Endothelial cell (in vitro differentiated cells): ENCODE measurements around the gene ANKRD33B. TPM values are rescaled to one million over a fixed set of nuclear protein-coding genes. Genes with fewer than 3 reads are reported as not detected.

Source experiments
- DNase-seq: peaks from one replicate; pipeline ENCODE4 v3.0.0; 2021; ENCODE audit warnings: low spot score
- H3K27ac Mint-ChIP-seq: one replicate; pipeline ENCODE4 v1.8.0; 2021; ENCODE audit warnings: mixed read lengths, inconsistent platforms; ENCODE audit not compliant: unreplicated experiment
- H3K27me3 Mint-ChIP-seq: one replicate; pipeline ENCODE4 v1.8.0; 2021; ENCODE audit warnings: mild to moderate bottlenecking, moderate library complexity, mixed read lengths, inconsistent platforms; ENCODE audit not compliant: unreplicated experiment
- H3K36me3 Mint-ChIP-seq: one replicate; pipeline ENCODE4 v1.8.0; 2021; ENCODE audit warnings: mild to moderate bottlenecking, low read depth, mixed read lengths, inconsistent platforms; ENCODE audit not compliant: unreplicated experiment
- H3K4me1 Mint-ChIP-seq: one replicate; pipeline ENCODE4 v1.8.0; 2021; ENCODE audit warnings: mild to moderate bottlenecking, mixed read lengths, inconsistent platforms; ENCODE audit not compliant: unreplicated experiment
- H3K4me3 Mint-ChIP-seq: one replicate; pipeline ENCODE4 v1.8.0; 2021; ENCODE audit warnings: mild to moderate bottlenecking, mixed read lengths, inconsistent platforms; ENCODE audit not compliant: unreplicated experiment
- H3K9me3 Mint-ChIP-seq: one replicate; pipeline ENCODE4 v1.8.0; 2021; ENCODE audit warnings: mixed read lengths, inconsistent platforms; ENCODE audit not compliant: unreplicated experiment
- total RNA-seq: library from RNA; stranded (reverse); fragmentation: NEBNext Ultra II Directional; extraction: Animal tissue kit (Norgen Biotek cat#: 25700); gene quantifications from one replicate; pipeline ENCODE4 v1.2.1, GENCODE V29; 2021; ENCODE audit not compliant: unreplicated experiment
- TF ChIP-seq, protein P1 (sequence below): fragments of 200-600 bp; sonication (generic); IDR thresholded peaks from one replicate; pipeline ENCODE4 v1.5.0; 2021; ENCODE audit warnings: antibody characterized with exemption; ENCODE audit not compliant: unreplicated experiment

ANKRD33B gene
- total RNA-seq, 1 donor from 2014 or later, result 7.0 TPM

- Mint-ChIP-seq H3K27me3 (peaks cover 5% of the 10 kb centered on the region), H3K4me3 (no peak overlapping the region), H3K36me3 (peaks cover 19% of the 10 kb centered on the region), H3K27ac (no peak overlapping the region), H3K4me1 (peaks cover 26% of the 10 kb centered on the region), H3K9me3 (no peaks in the 10 kb centered on the region)
- DNase-seq, result no peak
- TF ChIP-seq, protein P1, sequence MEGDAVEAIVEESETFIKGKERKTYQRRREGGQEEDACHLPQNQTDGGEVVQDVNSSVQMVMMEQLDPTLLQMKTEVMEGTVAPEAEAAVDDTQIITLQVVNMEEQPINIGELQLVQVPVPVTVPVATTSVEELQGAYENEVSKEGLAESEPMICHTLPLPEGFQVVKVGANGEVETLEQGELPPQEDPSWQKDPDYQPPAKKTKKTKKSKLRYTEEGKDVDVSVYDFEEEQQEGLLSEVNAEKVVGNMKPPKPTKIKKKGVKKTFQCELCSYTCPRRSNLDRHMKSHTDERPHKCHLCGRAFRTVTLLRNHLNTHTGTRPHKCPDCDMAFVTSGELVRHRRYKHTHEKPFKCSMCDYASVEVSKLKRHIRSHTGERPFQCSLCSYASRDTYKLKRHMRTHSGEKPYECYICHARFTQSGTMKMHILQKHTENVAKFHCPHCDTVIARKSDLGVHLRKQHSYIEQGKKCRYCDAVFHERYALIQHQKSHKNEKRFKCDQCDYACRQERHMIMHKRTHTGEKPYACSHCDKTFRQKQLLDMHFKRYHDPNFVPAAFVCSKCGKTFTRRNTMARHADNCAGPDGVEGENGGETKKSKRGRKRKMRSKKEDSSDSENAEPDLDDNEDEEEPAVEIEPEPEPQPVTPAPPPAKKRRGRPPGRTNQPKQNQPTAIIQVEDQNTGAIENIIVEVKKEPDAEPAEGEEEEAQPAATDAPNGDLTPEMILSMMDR, result no peak
Measured at GRCh38 chr5:10691826-10692785, 128.2 kb downstream of the ANKRD33B start.

- Mint-ChIP-seq H3K4me1 (peaks cover 50% of the 10 kb centered on the region), H3K4me3 (peak overlapping the region; percentile 73), H3K27ac (peak overlapping the region; percentile 78), H3K27me3 (no peaks in the 10 kb centered on the region), H3K9me3 (no peaks in the 10 kb centered on the region), H3K36me3 (peaks cover 14% of the 10 kb centered on the region)
- TF ChIP-seq, protein P1, result no peak
- DNase-seq, result peak; percentile 68
Measured at GRCh38 chr5:10695055-10695649, 131.3 kb downstream of the ANKRD33B start.

DNA sequence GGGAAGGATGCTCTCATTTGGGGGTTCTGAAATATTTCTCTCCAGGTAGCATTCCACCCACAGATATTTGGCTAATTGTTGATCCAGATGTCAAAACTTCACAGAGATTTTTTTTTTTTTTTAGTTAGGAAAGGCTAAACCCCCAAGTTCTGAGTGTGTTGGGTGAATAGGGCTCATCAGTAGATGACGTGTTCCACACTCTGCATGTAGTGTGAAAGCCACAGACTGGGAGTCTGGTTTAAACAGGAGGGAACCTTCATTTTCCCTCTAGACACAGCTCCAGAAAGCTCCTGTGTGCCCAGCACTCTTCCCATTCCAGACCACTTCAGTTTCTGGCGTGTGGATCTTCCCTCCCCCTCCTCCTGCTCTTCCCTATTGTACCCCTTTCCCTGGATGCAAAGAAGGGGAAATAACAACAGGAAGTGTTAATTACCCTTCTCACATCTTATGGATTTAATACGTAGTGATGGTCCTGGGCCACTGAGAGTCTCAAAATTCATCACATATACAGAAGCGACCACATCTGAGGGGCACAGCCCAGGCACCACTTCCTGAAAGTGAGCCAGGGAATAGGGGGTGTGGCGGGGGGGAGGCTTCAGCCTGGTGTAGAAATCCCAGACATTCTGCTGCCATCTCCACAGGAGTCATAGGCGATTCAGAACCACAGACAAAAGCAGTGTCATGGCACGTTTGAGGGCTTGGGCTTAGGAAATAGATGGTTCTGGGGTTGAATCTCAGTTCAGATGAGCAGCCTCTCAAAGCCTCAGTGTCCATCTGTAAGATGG is 132.1 kb downstream of the ANKRD33B start:
- H3K27me3 Mint-ChIP-seq, result no peaks in the 10 kb centered on the region
- H3K4me1 Mint-ChIP-seq, result peaks cover 53% of the 10 kb centered on the region
- TF ChIP-seq, protein P1, result no peak
- no peak overlapping the region for H3K27ac Mint-ChIP-seq
- H3K9me3 Mint-ChIP-seq, result no peaks in the 10 kb centered on the region
- H3K4me3 Mint-ChIP-seq, result no peak overlapping the region
- no peak for DNase-seq
- peaks cover 13% of the 10 kb centered on the region for H3K36me3 Mint-ChIP-seq

GRCh38 chr5:10699281-10699874 is 135.5 kb downstream of the ANKRD33B start:
- DNase-seq, result no peak
- no peak overlapping the region for H3K4me3 Mint-ChIP-seq
- peaks cover 13% of the 10 kb centered on the region for H3K36me3 Mint-ChIP-seq
- no peaks in the 10 kb centered on the region for H3K27me3 Mint-ChIP-seq
- peaks cover 65% of the 10 kb centered on the region for H3K4me1 Mint-ChIP-seq
- no peaks in the 10 kb centered on the region for H3K9me3 Mint-ChIP-seq
- TF ChIP-seq, protein P1, result no peak
- H3K27ac Mint-ChIP-seq, result peak overlapping the region; percentile 93
